ENCODE measurements around the gene TBCA. TPM values are rescaled to one million over a fixed set of nuclear protein-coding genes. Genes with fewer than 3 reads are reported as not detected.

Gene TBCA, protein sequence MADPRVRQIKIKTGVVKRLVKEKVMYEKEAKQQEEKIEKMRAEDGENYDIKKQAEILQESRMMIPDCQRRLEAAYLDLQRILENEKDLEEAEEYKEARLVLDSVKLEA
- total RNA-seq: 98.3 and 116 TPM in 2 replicates

DNA sequence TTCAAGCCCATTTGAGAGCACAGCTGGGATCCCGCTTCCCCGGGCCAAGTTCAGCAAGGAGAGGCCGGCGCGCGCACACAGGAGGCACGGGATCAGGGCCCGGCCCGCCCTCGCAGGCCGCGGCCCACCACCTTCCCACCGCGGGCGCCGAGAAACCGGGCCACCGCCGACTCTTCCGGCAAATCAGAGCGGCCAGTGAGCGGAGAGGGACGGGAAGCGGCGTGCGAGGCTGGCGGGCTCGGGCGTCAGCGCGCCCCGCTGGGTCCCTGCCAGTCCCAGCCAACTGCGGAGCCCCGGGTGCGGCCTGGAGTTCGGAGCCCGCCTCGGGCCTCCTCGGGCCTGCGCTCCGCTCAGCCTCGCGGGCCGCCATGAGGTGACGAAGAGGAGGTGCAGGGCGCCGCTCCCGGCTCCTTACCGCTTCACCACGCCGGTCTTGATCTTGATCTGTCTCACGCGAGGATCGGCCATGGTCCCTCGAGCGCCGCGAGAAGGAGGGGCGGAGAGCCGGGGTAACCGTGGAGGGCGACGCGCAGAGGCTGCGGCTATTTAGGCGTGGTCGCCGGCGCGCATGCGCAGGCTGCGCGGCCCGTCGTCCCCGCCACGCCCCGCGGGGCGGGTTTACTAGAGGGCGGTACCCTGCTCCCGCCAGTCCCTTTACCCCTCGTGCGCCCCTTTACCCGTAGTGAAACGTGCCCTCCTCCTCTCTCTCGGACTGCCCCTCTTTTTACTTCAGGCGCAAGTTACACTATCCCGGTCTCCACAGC lies at the start of gene TBCA:
Gene TBCA, minus strand, starts transcription at position 550 of the 764 bp plus-strand sequence. Its CDS starts 82 bp downstream, at position 468.

Other genes with a start within 250 kb of the TBCA start
- under 0.01 TPM in 1 of 2 replicates, not detected in the other for gene OTP, start 137.6 kb downstream of the TBCA start, total RNA-seq